PC-3 (cell line): ENCODE results near the gene TUBAL3. TPM values are rescaled to one million over a fixed set of nuclear protein-coding genes. Genes with fewer than 3 reads are reported as not detected.

Experiments used
- ATAC-seq: fragments of 200-7000 bp; cut with Tn5 transposase; 2 replicates; pipeline ENCODE4 v1.9.1; 2020; ENCODE audit warnings: mild to moderate bottlenecking, moderate library complexity
- BruUV-seq: library from RNA; stranded (reverse); fragments of 400-500 nt; replicated peaks from 2 replicates; lab custom pipeline; 2021; lab: Mats Ljungman, UMichigan
- CTCF ChIA-PET: fragments of 300-600 bp; sonication (Branson Sonifier 250); formaldehyde crosslinking; loops from one replicate; lab custom pipeline; 2022; ENCODE audit warnings: antibody characterized with exemption; lab: Charles Lee
- POLR2A ChIA-PET: fragments of 300-600 bp; sonication (Branson Sonifier 250); formaldehyde crosslinking; loops from one replicate; lab custom pipeline; 2022; ENCODE audit warnings: antibody characterized with exemption; ENCODE audit not compliant: unreplicated experiment; lab: Charles Lee
- DNase-seq: peaks from one replicate; pipeline ENCODE4 v3.0.0-alpha.2; 2015
- H2AFZ ChIP-seq: fragments of 300-600 bp; sonication (generic); 2 replicates; pipeline ENCODE4 v1.6.0; 2016; ENCODE audit warnings: antibody characterized with exemption, low read length
- H3F3A ChIP-seq: fragments of 300-600 bp; sonication (generic); one replicate; pipeline ENCODE4 v1.6.0; 2017; ENCODE audit warnings: antibody characterized with exemption, low read length, control low read depth, mild to moderate bottlenecking; ENCODE audit not compliant: unreplicated experiment
- H3K27ac ChIP-seq: fragments of 300-600 bp; sonication (generic); 2 replicates; pipeline ENCODE4 v1.5.1; 2016; ENCODE audit warnings: mild to moderate bottlenecking, low read length
- H3K27me3 ChIP-seq: fragments of 300-600 bp; sonication (generic); 2 replicates; pipeline ENCODE4 v1.6.1; 2016; ENCODE audit warnings: low read length, mixed read lengths
- H3K36me3 ChIP-seq: fragments of 300-600 bp; sonication (generic); 2 replicates; pipeline ENCODE4 v1.6.1; 2016; ENCODE audit warnings: low read depth, mixed run types, low read length, mixed read lengths
- H3K4me1 ChIP-seq: fragments of 300-600 bp; sonication (generic); 2 replicates; pipeline ENCODE4 v1.5.1; 2016; ENCODE audit warnings: low read length; ENCODE audit not compliant: insufficient read depth
- H3K4me2 ChIP-seq: fragments of 300-600 bp; sonication (generic); 2 replicates; pipeline ENCODE4 v1.6.0; 2016; ENCODE audit warnings: low read length
- H3K4me3 ChIP-seq: fragments of 300-600 bp; sonication (generic); 2 replicates; pipeline ENCODE4 v1.5.1; 2016; ENCODE audit warnings: mild to moderate bottlenecking, low read length, mixed read lengths
- H3K79me2 ChIP-seq: fragments of 300-600 bp; sonication (generic); 2 replicates; pipeline ENCODE4 v1.6.1; 2017; ENCODE audit warnings: low read length, mixed read lengths
- H3K9ac ChIP-seq: fragments of 300-600 bp; sonication (generic); 2 replicates; pipeline ENCODE4 v1.6.0; 2016; ENCODE audit warnings: mild to moderate bottlenecking, low read length
- H3K9me2 ChIP-seq: fragments of 300-600 bp; sonication (generic); replicated peaks from 2 replicates; pipeline ENCODE4 v1.6.1; 2016; ENCODE audit warnings: mixed run types, low read length, mixed read lengths
- H3K9me3 ChIP-seq: fragments of 300-600 bp; sonication (generic); 2 replicates; pipeline ENCODE4 v1.6.1; 2016; ENCODE audit warnings: low read length, mixed read lengths
- H4K20me1 ChIP-seq: fragments of 300-600 bp; sonication (generic); 2 replicates; pipeline ENCODE4 v1.6.1; 2016; ENCODE audit warnings: low read length, mixed read lengths
- EZH2 ChIP-seq: fragments of 300-600 bp; sonication (generic); IDR thresholded peaks from one replicate; pipeline ENCODE4 v1.6.1; 2017; ENCODE audit warnings: antibody characterized with exemption, mild to moderate bottlenecking, low read length; ENCODE audit not compliant: unreplicated experiment
- EZH2phosphoT487 ChIP-seq: fragments of 300-600 bp; sonication (generic); IDR thresholded peaks from 2 replicates; pipeline ENCODE4 v1.6.1; 2018; ENCODE audit warnings: mild to moderate bottlenecking, antibody characterized with exemption, low read length, borderline replicate concordance
- intact Hi-C: fragments of 100-400 bp; cut with micrococcal nuclease; formaldehyde crosslinking; loops from 2 replicates; pipeline ENCODE4 v1.9.0; 2023
- total RNA-seq: library from RNA; depleted of rRNA; stranded (reverse); fragments of >200 nt; gene quantifications from 2 replicates; pipeline ENCODE4 v1.2.3, GENCODE V29; 2014
- TF ChIP-seq, protein P1 (sequence below): fragments of 300-600 bp; sonication (generic); conservative IDR thresholded peaks from 2 replicates; pipeline ENCODE4 v1.5.1; 2017; ENCODE audit warnings: antibody characterized with exemption, low read depth, mild to moderate bottlenecking, low read length

Gene TUBAL3
- total RNA-seq, 1 experiment from 2014 or later = not detected

- Histone ChIP-seq H3K36me3 (no peaks in the 10 kb centered on the region), H3K27ac (no peak overlapping the region), H3K4me1 (peaks cover 8% of the 10 kb centered on the region; the same call in 1 of the 2 replicates), H2AFZ (no peak overlapping the region), H3K4me2 (no peak overlapping the region), H3K9me2 (no peaks in the 10 kb centered on the region), H3K9me3 (no peaks in the 10 kb centered on the region), H3K27me3 (no peaks in the 10 kb centered on the region), H3K9ac (no peak overlapping the region), H3K79me2 (peaks cover 36% of the 10 kb centered on the region), H3F3A (peaks cover 6% of the 10 kb centered on the region), H3K4me3 (no peak overlapping the region), H4K20me1 (peaks cover 6% of the 10 kb centered on the region)
- ATAC-seq (no peak), DNase-seq (peak; percentile 69)
- intact Hi-C loops = loop anchor here (1.0 kb wide), 1 partner anchor 181 kb away; no protein-coding TSS in a partner anchor
- BruUV-seq = no TSS peak
- TF ChIP-seq, protein P1, sequence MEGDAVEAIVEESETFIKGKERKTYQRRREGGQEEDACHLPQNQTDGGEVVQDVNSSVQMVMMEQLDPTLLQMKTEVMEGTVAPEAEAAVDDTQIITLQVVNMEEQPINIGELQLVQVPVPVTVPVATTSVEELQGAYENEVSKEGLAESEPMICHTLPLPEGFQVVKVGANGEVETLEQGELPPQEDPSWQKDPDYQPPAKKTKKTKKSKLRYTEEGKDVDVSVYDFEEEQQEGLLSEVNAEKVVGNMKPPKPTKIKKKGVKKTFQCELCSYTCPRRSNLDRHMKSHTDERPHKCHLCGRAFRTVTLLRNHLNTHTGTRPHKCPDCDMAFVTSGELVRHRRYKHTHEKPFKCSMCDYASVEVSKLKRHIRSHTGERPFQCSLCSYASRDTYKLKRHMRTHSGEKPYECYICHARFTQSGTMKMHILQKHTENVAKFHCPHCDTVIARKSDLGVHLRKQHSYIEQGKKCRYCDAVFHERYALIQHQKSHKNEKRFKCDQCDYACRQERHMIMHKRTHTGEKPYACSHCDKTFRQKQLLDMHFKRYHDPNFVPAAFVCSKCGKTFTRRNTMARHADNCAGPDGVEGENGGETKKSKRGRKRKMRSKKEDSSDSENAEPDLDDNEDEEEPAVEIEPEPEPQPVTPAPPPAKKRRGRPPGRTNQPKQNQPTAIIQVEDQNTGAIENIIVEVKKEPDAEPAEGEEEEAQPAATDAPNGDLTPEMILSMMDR = peak; percentile 57
- no peak for TF ChIP-seq EZH2phosphoT487
- POLR2A ChIA-PET = interaction anchor here (0.5 to 0.6 kb wide), 2 partner anchors 29 to 173 kb away, joined by 4 read pairs; no protein-coding TSS in a partner anchor
- CTCF ChIA-PET = interaction anchor here (0.6 to 1.6 kb wide), 2 partner anchors 161 to 180 kb away, joined by 3 to 4 read pairs; no protein-coding TSS in a partner anchor
Observed at GRCh38 chr10:5442065-5442989, 37.7 kb upstream of the TUBAL3 start.

GRCh38 chr10:5441106-5441505 lies 36.5 kb upstream of the TUBAL3 start:
- Histone ChIP-seq H3F3A (no peaks in the 10 kb centered on the region), H3K9me3 (no peaks in the 10 kb centered on the region), H3K4me2 (no peak overlapping the region), H3K4me3 (no peak overlapping the region), H3K27me3 (no peaks in the 10 kb centered on the region), H2AFZ (no peak overlapping the region), H3K36me3 (no peaks in the 10 kb centered on the region), H3K9me2 (no peaks in the 10 kb centered on the region), H3K27ac (no peak overlapping the region), H3K4me1 (peaks cover 7% of the 10 kb centered on the region; the same call in 1 of the 2 replicates), H3K9ac (no peak overlapping the region), H3K79me2 (peaks cover 24% of the 10 kb centered on the region), H4K20me1 (no peaks in the 10 kb centered on the region)
- no peak for ATAC-seq
- intact Hi-C loops = no loop called here
- ChIA-PET POLR2A (no interaction called here), CTCF (interaction anchor here (0.6 to 1.6 kb wide), 2 partner anchors 141 to 182 kb away, joined by 4 read pairs; no protein-coding TSS in a partner anchor)
- BruUV-seq = no TSS peak
- no peak for DNase-seq
- TF ChIP-seq EZH2phosphoT487 (no peak), EZH2 (no peak)
- TF ChIP-seq, protein P1 = no peak

- no peaks in the 10 kb centered on the region for H3K36me3 ChIP-seq
- ATAC-seq (no peak), DNase-seq (no peak)
- BruUV-seq = no TSS peak
- H3K9me2 ChIP-seq = no peaks in the 10 kb centered on the region
- no peak overlapping the region for H3K4me2 ChIP-seq
- no peak overlapping the region for H3K4me3 ChIP-seq
- H3F3A ChIP-seq = no peaks in the 10 kb centered on the region
- H3K9me3 ChIP-seq = no peaks in the 10 kb centered on the region
- POLR2A ChIA-PET = no interaction called here
- peaks cover 17% of the 10 kb centered on the region for H3K79me2 ChIP-seq
- peaks cover 4% of the 10 kb centered on the region; the same call in 1 of the 2 replicates for H3K4me1 ChIP-seq
- no peak overlapping the region for H2AFZ ChIP-seq
- intact Hi-C loops = no loop called here
- CTCF ChIA-PET = no interaction called here
- no peak overlapping the region for H3K9ac ChIP-seq
- H4K20me1 ChIP-seq = no peaks in the 10 kb centered on the region
- H3K27ac ChIP-seq = no peak overlapping the region
- no peaks in the 10 kb centered on the region for H3K27me3 ChIP-seq
- TF ChIP-seq, protein P1 = no peak
- no peak for TF ChIP-seq EZH2
- no peak for TF ChIP-seq EZH2phosphoT487
Observed at GRCh38 chr10:5440206-5440605, 35.6 kb upstream of the TUBAL3 start.
